ENCODE measurements around the gene IFI44.

- TF ChIP-seq YY1 (IDR thresholded peaks at IDR 0.05; ENCODE audit: insufficient read depth, insufficient read length): no peak
- TF ChIP-seq SUZ12 (IDR thresholded peaks at IDR 0.05; ENCODE audit: extremely low read depth, insufficient read depth, insufficient read length): no peak
- TF ChIP-seq ZNF274 (IDR thresholded peaks at IDR 0.05; ENCODE audit: low read depth, low read length): no peak
Measured at GRCh38 chr1:78645723-78646122, 3.9 kb upstream of the IFI44 start.

Data from NT2/D1 (cell line).